Activated naive CD4-positive, alpha-beta T cell treated with anti-CD3 and anti-CD28 coated beads for 36 hours (primary cell): ENCODE measurements around the gene MUC5AC. TPM values are rescaled to one million over a fixed set of nuclear protein-coding genes. Genes with fewer than 3 reads are reported as not detected.
A peak's percentile ranks its signal among the peaks of the same experiment; 100 is the strongest.

Source experiments
- CTCF ChIA-PET: fragments of 350-600 bp; sonication (Branson Sonifier 250); formaldehyde crosslinking; loops from one replicate; lab custom pipeline; 2021; ENCODE audit warnings: antibody characterized with exemption; lab: Charles Lee
- DNase-seq: peaks from one replicate; pipeline ENCODE4 v3.0.0-alpha.2; 2020
- H3K27ac Mint-ChIP-seq: one replicate; pipeline ENCODE4 v1.8.0; 2021; ENCODE audit warnings: mild to moderate bottlenecking, mixed read lengths
- H3K27me3 Mint-ChIP-seq: one replicate; pipeline ENCODE4 v1.8.0; 2021; ENCODE audit warnings: low read depth, mixed read lengths
- H3K36me3 Mint-ChIP-seq: one replicate; pipeline ENCODE4 v1.8.0; 2021; ENCODE audit warnings: low read depth, mixed read lengths
- H3K4me1 Mint-ChIP-seq: one replicate; pipeline ENCODE4 v1.8.0; 2021; ENCODE audit warnings: low read depth, mixed read lengths
- H3K4me3 Mint-ChIP-seq: one replicate; pipeline ENCODE4 v1.8.0; 2021; ENCODE audit warnings: mild to moderate bottlenecking, moderate library complexity, mixed read lengths
- H3K9me3 Mint-ChIP-seq: one replicate; pipeline ENCODE4 v1.8.0; 2021; ENCODE audit warnings: mixed read lengths
- intact Hi-C: fragments of 100-400 bp; cut with micrococcal nuclease; formaldehyde crosslinking; loops from one replicate; pipeline ENCODE4 v1.15.1; 2023
- total RNA-seq, 2 experiments: library from RNA; stranded (reverse); gene quantifications; one replicate each; pipeline ENCODE4 v1.2.3, GENCODE V29; 2021

MUC5AC gene
- total RNA-seq, 2 experiments from 2014 or later: not detected

DNA sequence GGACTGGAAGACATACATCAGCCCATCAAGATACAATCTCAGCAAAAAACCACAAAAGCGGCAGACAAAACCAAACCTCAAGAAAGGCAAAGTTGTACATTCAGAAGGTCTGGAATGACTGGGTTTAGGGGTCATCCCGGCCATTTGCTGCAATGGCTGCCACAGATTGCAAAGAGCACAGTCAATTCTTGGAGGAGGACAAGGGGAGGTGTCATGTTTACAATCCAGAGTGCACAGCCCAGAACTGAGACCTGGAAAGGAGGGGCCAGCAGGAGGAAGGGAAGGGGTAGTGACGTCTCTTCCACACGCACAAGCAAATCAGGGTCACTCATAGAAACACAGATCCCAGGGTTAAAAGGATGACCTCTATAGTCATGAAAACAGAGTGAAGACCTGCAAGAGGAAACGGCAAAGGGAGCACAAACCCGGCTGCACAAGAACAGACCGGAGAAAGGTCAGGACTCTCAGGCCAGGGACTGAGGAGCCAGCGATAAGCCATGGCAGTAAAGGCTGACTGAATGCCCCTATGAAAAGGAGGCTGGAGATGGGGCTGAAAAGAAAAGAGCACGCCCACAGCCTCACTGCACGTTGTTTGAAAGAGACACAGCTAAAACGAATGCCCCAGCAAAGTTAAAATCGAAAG lies 18.2 kb upstream of the MUC5AC start:
- H3K36me3 Mint-ChIP-seq: peaks cover 1% of the 10 kb centered on the region
- no peak overlapping the region for H3K27ac Mint-ChIP-seq
- H3K9me3 Mint-ChIP-seq: peaks cover 31% of the 10 kb centered on the region
- peaks cover 19% of the 10 kb centered on the region for H3K27me3 Mint-ChIP-seq
- no peak overlapping the region for H3K4me3 Mint-ChIP-seq
- H3K4me1 Mint-ChIP-seq: no peaks in the 10 kb centered on the region
- intact Hi-C loops: no loop called here
- DNase-seq: no peak
- CTCF ChIA-PET: no interaction called here

DNA sequence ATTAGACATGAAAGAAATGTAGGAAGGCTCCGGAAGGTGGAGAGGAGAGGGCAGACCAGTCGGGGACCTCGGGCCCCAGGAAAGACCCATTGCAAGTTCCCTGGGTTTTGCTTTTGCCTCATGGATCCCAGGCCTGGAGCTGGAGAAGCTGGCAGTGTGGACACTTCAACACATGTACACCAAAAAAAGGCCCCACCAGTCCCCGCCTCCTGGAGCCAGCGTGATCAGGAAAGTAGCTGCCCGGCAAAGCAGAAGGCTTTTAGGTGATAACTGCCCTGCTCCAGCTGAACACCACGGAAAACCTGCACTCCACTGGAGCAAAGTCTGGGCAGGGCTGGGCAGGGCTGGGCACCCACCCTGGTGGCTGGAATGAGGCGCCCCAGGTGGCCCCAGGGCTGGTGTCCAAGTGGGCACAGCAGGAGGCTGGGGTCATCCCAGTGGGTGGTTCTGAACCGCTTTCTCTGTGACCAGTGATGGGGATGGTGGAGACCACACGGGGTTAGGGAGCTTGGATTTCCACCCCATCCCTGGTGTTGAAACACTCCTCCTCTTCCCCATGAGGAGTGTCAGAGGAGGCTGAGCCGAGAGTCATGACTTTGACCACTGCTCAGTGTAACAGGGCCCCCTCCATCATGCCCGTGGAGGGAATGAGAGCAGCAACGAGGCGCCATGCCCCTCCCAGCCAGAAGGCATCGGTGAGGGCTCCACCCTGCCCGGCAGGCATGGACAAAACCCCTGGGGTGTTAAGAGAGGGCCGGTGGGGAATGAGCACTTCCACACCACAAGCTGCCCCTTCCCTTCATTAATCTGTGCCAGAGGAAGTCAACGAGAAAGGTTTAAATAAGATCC lies 16.9 kb upstream of the MUC5AC start:
- H3K27me3 Mint-ChIP-seq: peaks cover 16% of the 10 kb centered on the region
- no peak overlapping the region for H3K4me3 Mint-ChIP-seq
- CTCF ChIA-PET: no interaction called here
- H3K4me1 Mint-ChIP-seq: no peaks in the 10 kb centered on the region
- H3K27ac Mint-ChIP-seq: no peak overlapping the region
- peak; percentile 2 for DNase-seq
- intact Hi-C loops: no loop called here
- peaks cover 28% of the 10 kb centered on the region for H3K9me3 Mint-ChIP-seq
- H3K36me3 Mint-ChIP-seq: peaks cover 1% of the 10 kb centered on the region

DNA sequence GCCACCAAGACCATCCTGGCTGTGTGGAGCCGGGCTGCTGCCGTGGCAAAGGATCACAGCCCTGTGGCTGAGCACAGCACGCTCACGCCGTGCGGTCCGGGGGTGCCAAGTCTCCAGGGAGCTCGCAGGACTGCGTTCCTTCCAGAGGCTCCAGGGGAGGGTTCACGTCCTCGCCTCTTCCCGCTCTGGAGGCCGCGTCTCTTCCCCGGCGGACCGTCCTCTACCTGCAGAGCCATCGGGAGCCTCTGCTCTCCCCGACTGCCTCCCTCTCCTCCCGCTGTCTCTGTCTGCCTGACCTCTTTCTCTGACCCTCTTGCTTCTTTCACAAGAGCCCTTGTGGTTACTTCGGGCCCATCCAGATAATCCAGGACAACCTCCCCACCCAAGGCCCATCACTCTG lies 11.4 kb upstream of the MUC5AC start:
- no peak for DNase-seq
- CTCF ChIA-PET: no interaction called here
- Mint-ChIP-seq H3K36me3 (peaks cover 2% of the 10 kb centered on the region), H3K9me3 (peaks cover 28% of the 10 kb centered on the region), H3K27ac (no peak overlapping the region), H3K27me3 (peaks cover 8% of the 10 kb centered on the region), H3K4me3 (no peak overlapping the region), H3K4me1 (no peaks in the 10 kb centered on the region)
- intact Hi-C loops: no loop called here

DNA sequence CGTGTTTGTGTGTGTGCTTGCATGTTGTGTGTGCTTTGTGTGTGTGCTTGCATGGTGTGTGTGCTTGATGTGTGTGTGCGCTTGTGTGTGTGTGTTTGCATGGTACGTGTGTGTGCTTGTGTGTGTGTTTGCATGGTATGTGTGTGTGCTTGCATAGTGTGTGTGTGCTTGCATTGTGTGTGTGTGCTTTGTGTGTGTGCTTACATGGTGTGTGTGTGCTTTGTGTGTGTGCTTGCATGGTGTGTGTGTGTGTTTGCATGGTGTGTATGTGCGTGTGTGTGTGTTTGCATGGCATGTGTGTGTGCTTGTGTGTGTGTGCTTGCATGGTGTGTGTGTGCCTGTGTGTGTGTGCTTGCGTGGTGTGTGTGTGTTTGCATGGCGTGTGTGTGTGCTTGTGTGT lies 10.0 kb upstream of the MUC5AC start:
- H3K4me3 Mint-ChIP-seq: no peak overlapping the region
- H3K27ac Mint-ChIP-seq: no peak overlapping the region
- H3K4me1 Mint-ChIP-seq: peaks cover 4% of the 10 kb centered on the region
- peaks cover 2% of the 10 kb centered on the region for H3K36me3 Mint-ChIP-seq
- no peak for DNase-seq
- H3K27me3 Mint-ChIP-seq: peaks cover 5% of the 10 kb centered on the region
- intact Hi-C loops: no loop called here
- H3K9me3 Mint-ChIP-seq: peaks cover 18% of the 10 kb centered on the region
- CTCF ChIA-PET: no interaction called here

DNA sequence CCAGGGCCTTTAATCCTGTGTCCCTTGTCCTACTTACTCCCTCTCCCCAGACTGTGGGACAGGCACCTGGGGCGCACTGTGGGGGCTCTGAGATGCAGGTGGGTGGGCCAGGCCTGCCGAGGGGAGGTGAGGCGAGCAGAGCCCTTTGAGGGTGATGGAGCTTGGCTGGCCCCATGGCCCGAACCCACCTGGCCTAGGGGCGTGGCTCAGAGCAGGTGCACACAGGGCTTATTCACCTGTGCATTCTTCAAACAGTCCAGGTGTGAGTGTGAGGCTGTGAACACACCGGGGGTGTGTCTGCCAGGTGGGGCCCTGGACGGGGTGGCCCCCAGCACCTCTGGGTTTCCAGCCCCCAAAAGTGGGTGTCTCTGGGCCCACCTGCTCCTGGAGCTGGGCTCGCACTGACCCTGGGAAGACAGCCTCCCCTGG lies 9.0 kb upstream of the MUC5AC start:
- CTCF ChIA-PET: no interaction called here
- Mint-ChIP-seq H3K4me1 (peaks cover 4% of the 10 kb centered on the region), H3K27me3 (peaks cover 5% of the 10 kb centered on the region), H3K27ac (no peak overlapping the region), H3K36me3 (peaks cover 1% of the 10 kb centered on the region), H3K4me3 (no peak overlapping the region), H3K9me3 (peaks cover 9% of the 10 kb centered on the region)
- intact Hi-C loops: no loop called here
- DNase-seq: no peak

DNA sequence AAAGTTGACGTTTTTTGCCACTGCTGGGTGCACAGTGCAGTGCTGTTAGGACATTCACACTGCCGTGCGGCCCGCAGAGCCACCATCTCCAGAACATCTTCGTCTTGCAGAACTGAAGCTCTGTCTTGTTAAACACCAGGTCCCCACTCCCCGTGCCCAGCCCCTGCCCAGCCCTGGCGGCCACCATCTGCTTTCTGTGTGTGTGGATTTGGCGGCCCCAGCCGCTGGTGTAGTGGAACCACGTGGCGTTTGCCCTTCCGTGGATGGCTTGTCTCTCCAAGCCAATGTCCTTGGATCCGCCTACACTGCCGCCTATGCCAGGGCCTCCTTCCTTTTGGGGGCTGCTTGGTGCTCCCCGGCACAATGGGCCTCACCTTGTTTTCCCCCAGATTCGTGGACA lies 8.2 kb upstream of the MUC5AC start:
- intact Hi-C loops: no loop called here
- CTCF ChIA-PET: no interaction called here
- Mint-ChIP-seq H3K27me3 (peaks cover 5% of the 10 kb centered on the region), H3K36me3 (peaks cover 1% of the 10 kb centered on the region), H3K27ac (no peak overlapping the region), H3K4me3 (no peak overlapping the region), H3K9me3 (peaks cover 5% of the 10 kb centered on the region), H3K4me1 (peaks cover 4% of the 10 kb centered on the region)
- DNase-seq: no peak

DNA sequence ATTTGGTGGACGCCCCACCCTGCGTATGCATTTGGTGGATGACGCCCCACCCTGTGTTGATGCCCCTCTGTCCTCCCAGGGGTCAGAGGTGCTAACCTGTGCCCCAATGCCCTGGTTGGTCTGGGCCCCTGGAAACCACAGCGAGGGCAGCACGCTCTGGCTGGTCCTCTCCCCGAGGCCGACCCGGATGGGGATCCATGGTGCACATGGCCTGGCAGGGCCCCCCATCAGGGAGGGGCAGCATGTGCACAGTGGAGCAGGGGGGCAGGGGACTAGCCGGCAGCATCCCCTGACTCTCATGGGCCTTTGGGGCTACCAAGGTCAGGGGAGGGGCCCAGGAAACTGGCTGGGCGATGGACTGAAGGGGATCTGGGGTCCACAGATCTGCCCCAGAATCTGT lies 7.6 kb upstream of the MUC5AC start:
- peaks cover 1% of the 10 kb centered on the region for H3K36me3 Mint-ChIP-seq
- intact Hi-C loops: no loop called here
- no peak for DNase-seq
- H3K9me3 Mint-ChIP-seq: peaks cover 2% of the 10 kb centered on the region
- CTCF ChIA-PET: no interaction called here
- no peak overlapping the region for H3K4me3 Mint-ChIP-seq
- H3K27me3 Mint-ChIP-seq: peaks cover 5% of the 10 kb centered on the region
- H3K27ac Mint-ChIP-seq: no peak overlapping the region
- peaks cover 4% of the 10 kb centered on the region for H3K4me1 Mint-ChIP-seq

DNA sequence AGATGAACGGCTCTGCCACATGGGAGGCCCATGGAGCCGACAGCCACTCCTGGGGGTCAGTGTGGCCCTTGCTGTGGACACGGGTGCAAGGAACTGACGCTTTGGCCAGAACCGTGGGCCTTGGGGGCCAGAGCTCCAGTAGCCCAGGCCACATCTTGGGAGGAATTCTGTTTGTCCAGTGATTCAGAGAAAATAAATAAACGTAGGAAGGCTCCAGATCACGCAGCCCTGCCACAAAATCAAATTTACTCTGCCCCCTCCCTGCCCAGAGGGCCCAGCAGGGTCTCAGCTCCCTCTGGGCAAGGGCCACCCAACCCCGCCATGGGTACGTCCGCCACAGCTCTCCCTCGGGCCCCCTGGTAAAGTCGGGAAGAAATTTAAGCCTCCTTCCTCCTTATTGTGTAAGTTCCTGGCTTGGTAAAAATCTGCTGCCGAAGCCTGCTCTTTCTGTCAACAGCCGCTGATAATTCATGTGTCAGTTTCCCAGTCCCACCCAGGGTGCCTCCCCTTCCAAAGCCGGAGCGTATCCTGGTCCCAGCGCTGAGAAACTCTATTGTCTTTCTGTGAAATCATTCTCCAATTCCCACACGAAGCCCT lies 6.9 kb upstream of the MUC5AC start:
- no peak for DNase-seq
- H3K36me3 Mint-ChIP-seq: peaks cover 1% of the 10 kb centered on the region
- no peak overlapping the region for H3K27ac Mint-ChIP-seq
- H3K27me3 Mint-ChIP-seq: peaks cover 5% of the 10 kb centered on the region
- H3K4me3 Mint-ChIP-seq: no peak overlapping the region
- CTCF ChIA-PET: no interaction called here
- intact Hi-C loops: no loop called here
- peaks cover 2% of the 10 kb centered on the region for H3K9me3 Mint-ChIP-seq
- H3K4me1 Mint-ChIP-seq: peaks cover 4% of the 10 kb centered on the region

DNA sequence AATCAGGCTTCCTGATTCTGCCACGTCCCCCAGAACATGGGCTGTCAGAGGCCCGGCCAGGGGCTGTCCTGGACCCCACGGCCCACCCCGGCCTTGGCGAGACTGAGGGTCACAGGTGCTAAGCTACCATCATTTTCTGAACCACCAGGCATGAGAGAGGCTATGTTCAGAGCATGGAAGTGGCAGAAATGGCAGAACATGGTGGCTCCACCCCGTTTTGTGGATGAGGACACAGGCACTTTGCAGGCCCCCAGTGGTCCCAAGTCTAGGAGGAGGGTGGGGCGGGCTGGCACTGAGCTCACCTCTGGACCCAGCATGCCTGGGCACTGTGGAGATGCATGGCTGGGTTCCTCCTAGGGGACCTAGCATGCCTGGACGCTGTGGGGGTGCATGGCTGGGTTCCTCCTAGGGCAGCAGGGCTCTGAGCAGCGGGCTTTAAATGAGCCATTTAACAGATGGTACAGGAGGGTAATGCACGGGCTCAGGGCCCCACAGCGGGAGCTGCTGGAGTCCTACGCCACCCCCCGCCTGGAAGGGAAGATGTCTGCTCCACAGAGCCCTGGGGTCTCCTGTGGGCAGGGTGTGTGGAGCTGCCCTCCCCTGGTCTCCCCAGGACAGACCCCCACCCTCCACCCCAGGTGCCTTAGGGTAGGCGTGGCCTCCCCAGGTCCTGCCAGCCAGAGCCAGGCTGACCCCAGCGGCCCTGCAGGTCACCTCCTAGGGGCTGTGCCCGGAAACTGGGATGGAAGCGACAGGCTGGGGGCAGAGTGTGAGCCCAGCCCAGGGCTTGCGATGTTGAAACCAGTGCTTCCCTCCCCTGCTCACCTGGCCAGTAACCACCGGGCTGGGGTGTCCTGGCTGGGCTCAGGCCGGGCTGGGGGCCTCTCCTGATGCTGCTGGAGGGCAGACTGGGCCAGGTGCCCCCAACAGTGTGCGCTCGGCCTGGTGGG lies 6.1 kb upstream of the MUC5AC start:
- H3K4me1 Mint-ChIP-seq: peaks cover 4% of the 10 kb centered on the region
- H3K4me3 Mint-ChIP-seq: no peak overlapping the region
- intact Hi-C loops: no loop called here
- H3K27me3 Mint-ChIP-seq: peaks cover 5% of the 10 kb centered on the region
- CTCF ChIA-PET: no interaction called here
- peaks cover 1% of the 10 kb centered on the region for H3K36me3 Mint-ChIP-seq
- no peak overlapping the region for H3K27ac Mint-ChIP-seq
- peak; percentile 3 for DNase-seq
- H3K9me3 Mint-ChIP-seq: peaks cover 2% of the 10 kb centered on the region

DNA sequence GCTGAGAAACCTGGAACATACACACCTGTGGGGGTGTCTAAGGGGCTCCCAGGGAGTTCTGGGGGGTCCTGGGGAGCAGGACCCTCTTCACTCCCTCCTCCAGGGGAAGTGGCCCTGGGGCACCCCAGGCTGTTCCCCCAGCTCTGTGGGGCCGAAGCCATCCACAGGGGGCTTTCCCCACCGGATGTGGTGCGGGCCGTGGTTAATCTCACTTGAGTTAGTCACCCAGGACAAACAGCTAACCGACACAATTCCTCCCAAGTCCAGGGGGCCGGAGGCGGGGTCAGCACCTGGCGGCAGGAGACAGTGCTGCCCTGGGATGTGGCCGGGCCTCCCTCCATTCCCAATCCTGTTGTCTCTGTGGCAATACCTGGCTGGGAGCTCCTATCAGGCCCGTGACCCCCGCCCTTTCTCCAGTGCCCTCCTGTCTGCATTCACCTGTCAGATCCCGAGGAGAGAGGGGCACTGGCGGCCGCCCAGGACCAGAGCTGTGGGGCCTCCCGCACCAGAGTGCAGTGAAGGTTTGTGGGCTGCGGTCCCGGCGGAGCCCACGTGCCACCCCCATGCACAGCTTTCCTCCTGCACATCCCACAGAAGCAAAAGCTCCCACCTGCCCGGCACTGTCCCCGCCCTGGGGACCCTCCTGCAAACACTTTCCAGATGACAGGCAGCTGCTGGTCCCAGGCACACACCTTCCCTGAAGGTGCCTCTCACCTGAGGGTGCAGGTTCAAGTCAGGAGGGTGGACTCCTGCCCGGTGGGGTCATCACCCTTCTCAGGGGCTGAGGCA lies 5.2 kb upstream of the MUC5AC start:
- Mint-ChIP-seq H3K4me3 (no peak overlapping the region), H3K4me1 (peaks cover 4% of the 10 kb centered on the region), H3K36me3 (peaks cover 1% of the 10 kb centered on the region), H3K27ac (no peak overlapping the region), H3K27me3 (peaks cover 5% of the 10 kb centered on the region), H3K9me3 (peaks cover 2% of the 10 kb centered on the region)
- intact Hi-C loops: no loop called here
- peak; percentile 64 for DNase-seq
- CTCF ChIA-PET: no interaction called here

DNA sequence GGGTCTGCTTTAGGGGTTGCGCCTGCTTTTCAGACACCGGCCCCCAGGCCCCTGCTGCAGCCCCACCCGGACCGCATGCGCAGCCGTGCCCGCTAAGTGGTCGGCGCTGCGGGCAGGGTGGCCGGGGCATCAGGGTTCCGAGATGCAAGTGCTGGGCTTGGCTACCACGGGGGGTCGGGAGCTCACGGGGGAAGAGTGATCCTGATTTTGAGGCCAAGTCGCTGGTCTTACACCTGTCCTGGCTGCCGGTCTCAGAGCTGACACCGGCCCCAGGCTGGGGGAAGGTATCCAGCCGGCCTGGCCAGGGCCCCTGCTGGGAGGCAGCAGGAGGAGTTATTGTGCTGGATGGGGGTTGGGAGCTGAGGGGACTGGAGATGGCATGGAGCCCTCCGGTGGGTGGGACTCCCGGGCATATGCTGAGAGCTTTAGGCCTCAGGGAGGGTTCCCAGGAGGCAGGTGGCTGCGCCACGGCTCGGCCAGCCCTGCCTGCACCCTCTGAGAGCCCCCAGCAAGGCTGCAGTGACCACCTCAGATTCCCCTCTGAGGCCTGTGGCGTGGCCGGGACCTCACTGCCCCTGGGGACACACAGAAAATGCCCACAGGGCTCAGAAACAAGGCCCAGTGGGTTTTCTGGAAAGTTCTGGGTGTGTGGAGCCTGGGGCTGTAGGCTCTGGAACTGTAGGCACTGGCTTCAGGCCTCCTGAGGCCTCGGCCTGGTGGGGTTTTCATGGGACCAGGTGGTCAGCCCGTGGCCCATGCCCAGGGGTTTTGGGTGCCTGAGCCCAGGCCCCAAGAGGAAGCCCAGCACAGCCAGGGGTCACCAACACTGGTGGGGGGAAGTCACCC lies 4.4 kb upstream of the MUC5AC start:
- CTCF ChIA-PET: no interaction called here
- Mint-ChIP-seq H3K9me3 (peaks cover 2% of the 10 kb centered on the region), H3K4me3 (no peak overlapping the region), H3K27ac (no peak overlapping the region), H3K27me3 (peaks cover 5% of the 10 kb centered on the region), H3K36me3 (no peaks in the 10 kb centered on the region), H3K4me1 (peaks cover 4% of the 10 kb centered on the region)
- intact Hi-C loops: no loop called here
- no peak for DNase-seq
